HEK293 (cell line): ENCODE data around the gene S100G.

Experiments
- OVOL3 ChIP-seq: fragments of 450-650 bp; formaldehyde crosslinking; IDR thresholded peaks from 2 replicates; pipeline ENCODE4 v1.5.1; 2016; ENCODE audit warnings: missing biosample characterization, missing genetic modification characterization
- REST ChIP-seq: fragments of 450-650 bp; formaldehyde crosslinking; IDR thresholded peaks from 2 replicates; pipeline ENCODE4 v1.5.1; 2016; ENCODE audit warnings: missing biosample characterization, missing genetic modification characterization
- ZBTB21 ChIP-seq: fragments of 450-650 bp; formaldehyde crosslinking; IDR thresholded peaks from 2 replicates; pipeline ENCODE4 v1.5.1; 2017; ENCODE audit warnings: missing biosample characterization, missing genetic modification characterization
- ZBTB8A ChIP-seq: fragments of 450-650 bp; formaldehyde crosslinking; IDR thresholded peaks from 2 replicates; pipeline ENCODE4 v1.5.1; 2016; ENCODE audit warnings: missing biosample characterization, missing genetic modification characterization
- ZFP37 ChIP-seq: fragments of 450-650 bp; formaldehyde crosslinking; IDR thresholded peaks from 2 replicates; pipeline ENCODE4 v1.5.1; 2016; ENCODE audit warnings: missing biosample characterization, missing genetic modification characterization
- ZNF121 ChIP-seq: fragments of 450-650 bp; formaldehyde crosslinking; IDR thresholded peaks from 2 replicates; pipeline ENCODE4 v1.5.1; 2016; ENCODE audit warnings: missing biosample characterization, missing genetic modification characterization
- ZNF138 ChIP-seq: fragments of 450-650 bp; formaldehyde crosslinking; IDR thresholded peaks from 2 replicates; pipeline ENCODE4 v1.5.1; 2016; ENCODE audit warnings: missing biosample characterization, missing genetic modification characterization, borderline replicate concordance
- ZNF140 ChIP-seq: fragments of 450-650 bp; formaldehyde crosslinking; IDR thresholded peaks from 2 replicates; pipeline ENCODE4 v1.5.1; 2016; ENCODE audit warnings: missing biosample characterization, missing genetic modification characterization
- ZNF18 ChIP-seq: fragments of 450-650 bp; formaldehyde crosslinking; IDR thresholded peaks from 2 replicates; pipeline ENCODE4 v1.5.1; 2016; ENCODE audit warnings: missing biosample characterization, missing genetic modification characterization
- ZNF202 ChIP-seq: fragments of 450-650 bp; formaldehyde crosslinking; IDR thresholded peaks from 2 replicates; pipeline ENCODE4 v1.5.1; 2016; ENCODE audit warnings: missing biosample characterization, missing genetic modification characterization, borderline replicate concordance
- ZNF223 ChIP-seq: fragments of 450-650 bp; formaldehyde crosslinking; IDR thresholded peaks from 2 replicates; pipeline ENCODE4 v1.5.1; 2016; ENCODE audit warnings: missing biosample characterization, missing genetic modification characterization
- ZNF341 ChIP-seq: fragments of 450-650 bp; formaldehyde crosslinking; IDR thresholded peaks from 2 replicates; pipeline ENCODE4; 2016; ENCODE audit warnings: low read depth, missing biosample characterization, missing genetic modification characterization
- ZNF354C ChIP-seq: fragments of 450-650 bp; formaldehyde crosslinking; IDR thresholded peaks from 2 replicates; pipeline ENCODE4 v1.5.1; 2016; ENCODE audit warnings: missing biosample characterization, missing genetic modification characterization, low read depth, borderline replicate concordance
- ZNF394 ChIP-seq: fragments of 450-650 bp; formaldehyde crosslinking; IDR thresholded peaks from 2 replicates; pipeline ENCODE4 v1.5.1; 2016; ENCODE audit warnings: missing biosample characterization, missing genetic modification characterization, mild to moderate bottlenecking, moderate library complexity, borderline replicate concordance
- ZNF404 ChIP-seq: fragments of 450-650 bp; formaldehyde crosslinking; IDR thresholded peaks from 2 replicates; pipeline ENCODE4 v1.5.1; 2017; ENCODE audit warnings: missing biosample characterization, missing genetic modification characterization
- ZNF433 ChIP-seq: fragments of 450-650 bp; formaldehyde crosslinking; IDR thresholded peaks from 2 replicates; pipeline ENCODE4 v1.5.1; 2016; ENCODE audit warnings: missing biosample characterization, missing genetic modification characterization, low read depth
- ZNF501 ChIP-seq: fragments of 450-650 bp; formaldehyde crosslinking; IDR thresholded peaks from 2 replicates; pipeline ENCODE4 v1.5.1; 2016; ENCODE audit warnings: missing biosample characterization, missing genetic modification characterization
- ZNF510 ChIP-seq: fragments of 450-650 bp; formaldehyde crosslinking; IDR thresholded peaks from 2 replicates; pipeline ENCODE4 v1.5.1; 2018; ENCODE audit warnings: mild to moderate bottlenecking, missing genetic modification characterization, missing biosample characterization; ENCODE audit not compliant: insufficient replicate concordance
- ZNF514 ChIP-seq: fragments of 450-650 bp; formaldehyde crosslinking; IDR thresholded peaks from 2 replicates; pipeline ENCODE4 v1.5.1; 2016; ENCODE audit warnings: missing biosample characterization, missing genetic modification characterization
- ZNF529 ChIP-seq: fragments of 450-650 bp; formaldehyde crosslinking; IDR thresholded peaks from 2 replicates; pipeline ENCODE4 v1.5.1; 2017; ENCODE audit warnings: missing genetic modification characterization, missing biosample characterization; ENCODE audit not compliant: insufficient replicate concordance
- ZNF530 ChIP-seq: fragments of 450-650 bp; formaldehyde crosslinking; IDR thresholded peaks from 2 replicates; pipeline ENCODE4 v1.5.1; 2016; ENCODE audit warnings: low read depth, missing biosample characterization, missing genetic modification characterization
- ZNF555 ChIP-seq: fragments of 450-650 bp; formaldehyde crosslinking; conservative IDR thresholded peaks from 2 replicates; pipeline ENCODE4 v1.5.1; 2017; ENCODE audit warnings: missing biosample characterization, mild to moderate bottlenecking, missing genetic modification characterization, inconsistent platforms
- ZNF560 ChIP-seq: fragments of 450-650 bp; formaldehyde crosslinking; IDR thresholded peaks from 2 replicates; pipeline ENCODE4 v1.5.1; 2017; ENCODE audit warnings: missing biosample characterization, missing genetic modification characterization, borderline replicate concordance
- ZNF623 ChIP-seq: fragments of 450-650 bp; formaldehyde crosslinking; IDR thresholded peaks from 2 replicates; pipeline ENCODE4 v1.5.1; 2016; ENCODE audit warnings: missing biosample characterization, missing genetic modification characterization
- ZNF654 ChIP-seq: fragments of 450-650 bp; formaldehyde crosslinking; IDR thresholded peaks from 2 replicates; pipeline ENCODE4 v1.5.1; 2016; ENCODE audit warnings: low read depth, missing biosample characterization, missing genetic modification characterization
- ZNF664 ChIP-seq: fragments of 450-650 bp; formaldehyde crosslinking; IDR thresholded peaks from 2 replicates; pipeline ENCODE4 v1.5.1; 2016; ENCODE audit warnings: missing biosample characterization, missing genetic modification characterization
- ZNF791 ChIP-seq: fragments of 450-650 bp; formaldehyde crosslinking; IDR thresholded peaks from 2 replicates; pipeline ENCODE4 v1.5.1; 2016; ENCODE audit warnings: missing biosample characterization, missing genetic modification characterization
- ZXDB ChIP-seq: fragments of 450-650 bp; formaldehyde crosslinking; IDR thresholded peaks from 2 replicates; pipeline ENCODE4 v1.5.1; 2016; ENCODE audit warnings: missing biosample characterization, missing genetic modification characterization
- TF ChIP-seq, protein P1 (sequence below): fragments of 450-650 bp; formaldehyde crosslinking; conservative IDR thresholded peaks from 2 replicates; pipeline ENCODE4 v1.5.1; 2016; ENCODE audit warnings: low read depth, missing biosample characterization, missing genetic modification characterization
- TF ChIP-seq, protein P2 (sequence below): fragments of 450-650 bp; formaldehyde crosslinking; IDR thresholded peaks from 2 replicates; pipeline ENCODE4 v1.5.1; 2016; ENCODE audit warnings: missing biosample characterization, missing genetic modification characterization

The S100G gene

GRCh38 chrX:16603235-16603634, 46.7 kb upstream of the S100G start (continued):
- TF ChIP-seq, protein P1, sequence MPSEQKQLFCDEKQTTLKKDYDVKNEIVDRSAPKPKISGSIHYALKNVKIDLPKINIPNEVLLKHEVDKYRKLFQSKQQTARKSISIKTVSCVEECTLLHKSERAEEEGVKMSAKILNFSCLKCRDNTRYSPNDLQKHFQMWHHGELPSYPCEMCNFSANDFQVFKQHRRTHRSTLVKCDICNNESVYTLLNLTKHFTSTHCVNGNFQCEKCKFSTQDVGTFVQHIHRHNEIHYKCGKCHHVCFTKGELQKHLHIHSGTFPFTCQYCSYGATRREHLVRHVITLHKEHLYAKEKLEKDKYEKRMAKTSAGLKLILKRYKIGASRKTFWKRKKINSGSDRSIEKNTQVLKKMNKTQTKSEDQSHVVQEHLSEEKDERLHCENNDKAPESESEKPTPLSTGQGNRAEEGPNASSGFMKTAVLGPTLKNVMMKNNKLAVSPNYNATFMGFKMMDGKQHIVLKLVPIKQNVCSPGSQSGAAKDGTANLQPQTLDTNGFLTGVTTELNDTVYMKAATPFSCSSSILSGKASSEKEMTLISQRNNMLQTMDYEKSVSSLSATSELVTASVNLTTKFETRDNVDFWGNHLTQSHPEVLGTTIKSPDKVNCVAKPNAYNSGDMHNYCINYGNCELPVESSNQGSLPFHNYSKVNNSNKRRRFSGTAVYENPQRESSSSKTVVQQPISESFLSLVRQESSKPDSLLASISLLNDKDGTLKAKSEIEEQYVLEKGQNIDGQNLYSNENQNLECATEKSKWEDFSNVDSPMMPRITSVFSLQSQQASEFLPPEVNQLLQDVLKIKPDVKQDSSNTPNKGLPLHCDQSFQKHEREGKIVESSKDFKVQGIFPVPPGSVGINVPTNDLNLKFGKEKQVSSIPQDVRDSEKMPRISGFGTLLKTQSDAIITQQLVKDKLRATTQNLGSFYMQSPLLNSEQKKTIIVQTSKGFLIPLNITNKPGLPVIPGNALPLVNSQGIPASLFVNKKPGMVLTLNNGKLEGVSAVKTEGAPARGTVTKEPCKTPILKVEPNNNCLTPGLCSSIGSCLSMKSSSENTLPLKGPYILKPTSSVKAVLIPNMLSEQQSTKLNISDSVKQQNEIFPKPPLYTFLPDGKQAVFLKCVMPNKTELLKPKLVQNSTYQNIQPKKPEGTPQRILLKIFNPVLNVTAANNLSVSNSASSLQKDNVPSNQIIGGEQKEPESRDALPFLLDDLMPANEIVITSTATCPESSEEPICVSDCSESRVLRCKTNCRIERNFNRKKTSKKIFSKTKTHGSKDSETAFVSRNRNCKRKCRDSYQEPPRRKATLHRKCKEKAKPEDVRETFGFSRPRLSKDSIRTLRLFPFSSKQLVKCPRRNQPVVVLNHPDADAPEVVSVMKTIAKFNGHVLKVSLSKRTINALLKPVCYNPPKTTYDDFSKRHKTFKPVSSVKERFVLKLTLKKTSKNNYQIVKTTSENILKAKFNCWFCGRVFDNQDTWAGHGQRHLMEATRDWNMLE (tag by site-specific recombination), result peak; percentile 87
- 0 out of 2 replicates have a peak, but pooled peaks have one; percentile 25 for TF ChIP-seq ZNF514 (tag by site-specific recombination)
- peak; percentile 60; the same call in 1 of the 2 replicates for TF ChIP-seq ZNF121 (tag by site-specific recombination)
- TF ChIP-seq ZNF433, result peak; percentile 76
- peak; percentile 67; the same call in 1 of the 2 replicates for TF ChIP-seq ZXDB
- TF ChIP-seq ZBTB21 (tag by site-specific recombination), result 0 out of 2 replicates have a peak, but pooled peaks have one; percentile 41
- peak; percentile 50; the same call in 1 of the 2 replicates for TF ChIP-seq OVOL3 (tag by site-specific recombination)
- peak; percentile 63 for TF ChIP-seq ZNF529 (tag by site-specific recombination)
- 0 out of 2 replicates have a peak, but pooled peaks have one; percentile 67 for TF ChIP-seq ZNF404 (tag by site-specific recombination)
- peak; percentile 95 for TF ChIP-seq ZNF140 (tag by site-specific recombination)
- TF ChIP-seq ZNF623 (tag by site-specific recombination), result peak; percentile 77
- 0 out of 2 replicates have a peak, but pooled peaks have one; percentile 47 for TF ChIP-seq ZNF791 (tag by site-specific recombination)
- TF ChIP-seq ZNF18 (tag by site-specific recombination), result 0 out of 2 replicates have a peak, but pooled peaks have one; percentile 51
- 0 out of 2 replicates have a peak, but pooled peaks have one; percentile 63 for TF ChIP-seq ZFP37 (tag by site-specific recombination)
- TF ChIP-seq ZNF555 (tag by site-specific recombination), result peak; percentile 94
- TF ChIP-seq ZNF654 (tag by site-specific recombination), result peak; percentile 39
- TF ChIP-seq, protein P2, sequence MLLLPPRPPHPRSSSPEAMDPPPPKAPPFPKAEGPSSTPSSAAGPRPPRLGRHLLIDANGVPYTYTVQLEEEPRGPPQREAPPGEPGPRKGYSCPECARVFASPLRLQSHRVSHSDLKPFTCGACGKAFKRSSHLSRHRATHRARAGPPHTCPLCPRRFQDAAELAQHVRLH (tag by site-specific recombination), result peak; percentile 71; the same call in 1 of the 2 replicates
- TF ChIP-seq ZNF510 (tag by site-specific recombination), result peak; percentile 78
- peak; percentile 44; the same call in 1 of the 2 replicates for TF ChIP-seq ZNF664 (tag by site-specific recombination)
- peak; percentile 46; the same call in 1 of the 2 replicates for TF ChIP-seq ZNF501 (tag by site-specific recombination)
- peak; percentile 95 for TF ChIP-seq ZNF394 (tag by site-specific recombination)
- peak; percentile 65; the same call in 1 of the 2 replicates for TF ChIP-seq ZNF138 (tag by site-specific recombination)
- TF ChIP-seq ZNF223, result peak; percentile 70; the same call in 1 of the 2 replicates
- peak; percentile 88 for TF ChIP-seq ZNF560 (tag by site-specific recombination)
- peak; percentile 80; the same call in 1 of the 2 replicates for TF ChIP-seq ZNF354C
- peak; percentile 22; the same call in 1 of the 2 replicates for TF ChIP-seq ZNF530 (tag by site-specific recombination)
- peak; percentile 70 for TF ChIP-seq ZBTB8A (tag by site-specific recombination)
- TF ChIP-seq ZNF202 (tag by site-specific recombination), result peak; percentile 93
- TF ChIP-seq ZNF341, result peak; percentile 43; the same call in 1 of the 2 replicates
- peak; percentile 68 for TF ChIP-seq REST (tag by site-specific recombination)
- TF ChIP-seq, all 188 proteins: peak for 39; not testable (repeated sequence) for 149
